HepG2 (cell line): Measurements from ENCODE around the gene ANKHD1. TPM values are rescaled to one million over a fixed set of nuclear protein-coding genes. Genes with fewer than 3 reads are reported as not detected.
A peak's percentile ranks its signal among the peaks of the same experiment; 100 is the strongest.

Experiments used
- ARNTL ChIP-seq: sonication (generic); formaldehyde crosslinking; IDR thresholded peaks from 2 replicates; pipeline ENCODE4 v1.4.0; 2020; ENCODE audit warnings: mild to moderate bottlenecking, missing genetic modification reagents
- ELK4 ChIP-seq: sonication (generic); formaldehyde crosslinking; IDR thresholded peaks from 2 replicates; pipeline ENCODE4 v1.9.0; 2021; ENCODE audit warnings: missing genetic modification reagents, borderline replicate concordance
- FIP1L1 ChIP-seq: fragments of 200-400 bp; formaldehyde crosslinking; IDR thresholded peaks from 2 replicates; pipeline ENCODE4 v1.6.1; 2018; ENCODE audit warnings: low read depth, mild to moderate bottlenecking, low read length, moderate library complexity, borderline replicate concordance; ENCODE audit not compliant: insufficient read depth
- GATA4 ChIP-seq: sonication (generic); IDR thresholded peaks from 2 replicates; pipeline ENCODE4 v1.6.1; 2016; ENCODE audit warnings: antibody characterized with exemption, low read depth, borderline replicate concordance
- GLI4 ChIP-seq: sonication (generic); formaldehyde crosslinking; IDR thresholded peaks from 2 replicates; pipeline ENCODE4 v1.5.1; 2020; ENCODE audit warnings: missing genetic modification reagents, mild to moderate bottlenecking, moderate library complexity, borderline replicate concordance
- HNF4G ChIP-seq, 2 experiments: sonication (generic) in 1 of 2; formaldehyde crosslinking in 1 of 2; IDR thresholded peaks; 2 replicates each; pipeline versions ENCODE4 v1.4.0 to v1.6.1; 2011 to 2020; ENCODE audit warnings: borderline replicate concordance in 2 of 2, low read depth in 2 of 2, mild to moderate bottlenecking in 2 of 2, low read length in 1 of 2, missing genetic modification reagents in 1 of 2, moderate library complexity in 1 of 2
- HOXA9 ChIP-seq: sonication (generic); formaldehyde crosslinking; IDR thresholded peaks from 2 replicates; pipeline ENCODE4 v1.8.1; 2022; ENCODE audit warnings: missing genetic modification reagents, mild to moderate bottlenecking, moderate library complexity, borderline replicate concordance
- KMT2B ChIP-seq: IDR thresholded peaks from 2 replicates; pipeline ENCODE4 v1.6.1; 2016; ENCODE audit warnings: missing genetic modification reagents, missing compliant biosample characterization
- MAFK ChIP-seq, 2 experiments: IDR thresholded peaks in 1 of 2; conservative IDR thresholded peaks in 1 of 2; 2 replicates each; pipeline ENCODE4 v1.6.1; 2011; ENCODE audit warnings: improper control_type of control experiment in 2 of 2, low read length in 2 of 2
- MXD1 ChIP-seq: sonication (generic); formaldehyde crosslinking; IDR thresholded peaks from 2 replicates; pipeline ENCODE4 v1.4.0; 2020; ENCODE audit warnings: mild to moderate bottlenecking, missing genetic modification reagents
- RFXANK ChIP-seq: IDR thresholded peaks from 2 replicates; pipeline ENCODE4 v1.6.1; 2016
- STAG1 ChIP-seq: sonication (generic); formaldehyde crosslinking; IDR thresholded peaks from 2 replicates; pipeline ENCODE4 v1.4.0; 2020; ENCODE audit warnings: missing genetic modification reagents
- SUZ12 ChIP-seq: fragments of 150-350 bp; IDR thresholded peaks from 2 replicates; pipeline ENCODE4 v1.6.1; 2014; ENCODE audit warnings: low read depth, low read length
- TBX2 ChIP-seq: sonication (generic); formaldehyde crosslinking; IDR thresholded peaks from 2 replicates; pipeline ENCODE4 v1.5.0; 2020; ENCODE audit warnings: missing genetic modification reagents, mild to moderate bottlenecking, borderline replicate concordance
- TFDP2 ChIP-seq: sonication (generic); formaldehyde crosslinking; IDR thresholded peaks from 2 replicates; pipeline ENCODE4 v1.4.0; 2020; ENCODE audit warnings: missing genetic modification reagents
- ZBTB34 ChIP-seq: sonication (generic); formaldehyde crosslinking; IDR thresholded peaks from 2 replicates; pipeline ENCODE4 v1.8.0; 2022; ENCODE audit warnings: mild to moderate bottlenecking, missing genetic modification reagents
- ZBTB4 ChIP-seq: sonication (generic); formaldehyde crosslinking; IDR thresholded peaks from 2 replicates; pipeline ENCODE4 v1.4.0; 2020; ENCODE audit warnings: missing genetic modification reagents, mild to moderate bottlenecking, borderline replicate concordance
- ZNF34 ChIP-seq: sonication (generic); formaldehyde crosslinking; IDR thresholded peaks from 2 replicates; pipeline ENCODE4 v1.4.0; 2020; ENCODE audit warnings: mild to moderate bottlenecking, missing genetic modification reagents, borderline replicate concordance
- ZNF430 ChIP-seq: sonication (generic); formaldehyde crosslinking; IDR thresholded peaks from 2 replicates; pipeline ENCODE4 v1.9.0; 2021; ENCODE audit warnings: mild to moderate bottlenecking, missing genetic modification reagents
- ZNF563 ChIP-seq: sonication (generic); formaldehyde crosslinking; IDR thresholded peaks from 2 replicates; pipeline ENCODE4 v1.8.0; 2022; ENCODE audit warnings: mild to moderate bottlenecking, moderate library complexity, missing genetic modification reagents
- ZNF7 ChIP-seq: IDR thresholded peaks from 2 replicates; pipeline ENCODE4 v1.6.1; 2016; ENCODE audit warnings: missing biosample characterization, missing genetic modification reagents
- polyA plus RNA-seq, 8 experiments: library from polyadenylated mRNA; depleted of rRNA in 3 of 8; stranded (reverse) in 7 of 8; unstranded in 1 of 8; fragments of >200 nt; fragmentation: Illumina TruSeq in 4 of 8; extraction: Trizol in 4 of 8; gene quantifications; 2 replicates each; pipeline versions ENCODE4 v1.2.1 to v1.2.3, GENCODE V29; 2011 to 2016; ENCODE audit warnings: low read depth in 4 of 8, missing spikeins in 1 of 8, mixed read lengths in 1 of 8; ENCODE audit not compliant: insufficient read depth in 1 of 8
- total RNA-seq, 5 experiments: library from RNA; depleted of rRNA; stranded (reverse); fragments of >200 nt; fragmentation: Illumina TruSeq; extraction: Trizol; gene quantifications; 2 replicates each; pipeline ENCODE4 v1.2.3, GENCODE V29; 2016; ENCODE audit warnings: low read depth in 1 of 5

The ANKHD1 gene
- total and polyA plus RNA-seq, 2 of the 13 experiments (the other 11 are each of a cell fraction or from before 2014, with no cell fraction given) = 69.9 to 82.0 TPM

- no peak; the same call in none of the 2 replicates for TF ChIP-seq ZBTB4 (CRISPR knock-in tag)
- peak; percentile 58 for TF ChIP-seq ZNF430 (CRISPR knock-in tag)
- peak; percentile 38; the same call in 1 of the 2 replicates for TF ChIP-seq TBX2 (CRISPR knock-in tag)
- TF ChIP-seq RFXANK = no peak
- TF ChIP-seq HOXA9 (CRISPR knock-in tag) = 0 out of 2 replicates have a peak, but pooled peaks have one; percentile 20
- TF ChIP-seq TFDP2 (CRISPR knock-in tag) = 0 out of 2 replicates have a peak, but pooled peaks have one; percentile 24
- peak; percentile 58; the same call in 1 of the 2 replicates for TF ChIP-seq ARNTL (CRISPR knock-in tag)
- TF ChIP-seq MXD1 (CRISPR knock-in tag) = peak; percentile 99
- peak; percentile 69 for TF ChIP-seq KMT2B (CRISPR knock-in tag)
- TF ChIP-seq GATA4 = no peak; the same call in none of the 2 replicates
- no peak for TF ChIP-seq FIP1L1
- TF ChIP-seq ZBTB34 (CRISPR knock-in tag) = no peak
- TF ChIP-seq ZNF7 (CRISPR knock-in tag) = peak; percentile 56; the same call in 1 of the 2 replicates
- TF ChIP-seq ZNF34 (CRISPR knock-in tag) = no peak
- TF ChIP-seq GLI4 (CRISPR knock-in tag) = peak; percentile 93; the same call in 1 of the 2 replicates
- 0 out of 2 replicates have a peak, but pooled peaks have one; percentile 54 for TF ChIP-seq ELK4 (CRISPR knock-in tag)
- TF ChIP-seq SUZ12 = no peak
- TF ChIP-seq ZNF563 = peak; percentile 89; the same call in 1 of the 2 replicates
- TF ChIP-seq HNF4G (IDR thresholded peaks at IDR 0.05; ENCODE audit: borderline replicate concordance, low read depth, low read length) = no peak
- no peak for TF ChIP-seq HNF4G (CRISPR knock-in tag; IDR thresholded peaks at IDR 0.05; ENCODE audit: borderline replicate concordance, low read depth)
- peak; percentile 26; the same call in 1 of the 2 replicates for TF ChIP-seq STAG1
- TF ChIP-seq MAFK (conservative IDR thresholded peaks at IDR 0.05 in 1 of 2, IDR thresholded peaks at IDR 0.05 in 1 of 2; ENCODE audit: low read length in 2 of 2) = no peak
Measured at GRCh38 chr5:140400730-140401361, 787 bp upstream of the ANKHD1 start (continued).
